Panc1 (cell line): ENCODE results near the gene MRPS5.

Source experiments
- TF ChIP-seq, protein P1 (sequence below): fragments of 450-650 bp; IDR thresholded peaks from 2 replicates; pipeline ENCODE4 v1.5.1; 2017; ENCODE audit warnings: mild to moderate bottlenecking
- TF ChIP-seq, protein P2 (sequence below), 2 experiments: IDR thresholded peaks; 2 replicates each; pipeline ENCODE4 v1.6.1; 2011 to 2012; ENCODE audit warnings: low read depth in 2 of 2, control low read depth in 1 of 2, low read length in 1 of 2, mild to moderate bottlenecking in 1 of 2, moderate library complexity in 1 of 2; ENCODE audit not compliant: insufficient read depth in 1 of 2

DNA sequence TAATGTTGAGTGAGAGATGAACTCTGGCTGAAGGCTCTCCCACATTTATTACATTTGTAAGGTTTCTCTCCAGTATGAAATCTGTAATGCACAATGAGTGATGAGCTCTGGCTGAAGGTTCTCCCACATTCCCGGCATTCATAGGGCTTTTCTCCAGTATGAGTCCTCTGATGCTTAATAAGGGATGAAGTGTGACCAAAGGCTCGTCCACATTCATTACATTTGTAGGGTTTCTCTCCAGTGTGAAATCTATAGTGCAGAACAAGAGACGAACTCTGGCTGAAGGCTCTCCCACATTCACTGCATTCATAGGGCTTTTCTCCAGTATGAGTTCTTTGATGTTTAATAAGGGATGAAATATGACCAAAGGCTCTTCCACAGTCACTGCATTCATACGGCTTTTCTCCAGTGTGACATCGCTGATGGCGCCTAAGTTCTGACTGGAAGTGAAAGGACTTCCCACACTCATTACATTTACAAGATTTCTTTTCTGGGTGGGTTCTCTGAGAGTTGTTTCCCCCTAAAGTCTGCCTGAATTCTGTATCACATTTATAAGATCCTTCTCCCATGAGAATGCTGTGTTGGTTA is 27.9 kb upstream of the MRPS5 start:
- TF ChIP-seq, protein P1, sequence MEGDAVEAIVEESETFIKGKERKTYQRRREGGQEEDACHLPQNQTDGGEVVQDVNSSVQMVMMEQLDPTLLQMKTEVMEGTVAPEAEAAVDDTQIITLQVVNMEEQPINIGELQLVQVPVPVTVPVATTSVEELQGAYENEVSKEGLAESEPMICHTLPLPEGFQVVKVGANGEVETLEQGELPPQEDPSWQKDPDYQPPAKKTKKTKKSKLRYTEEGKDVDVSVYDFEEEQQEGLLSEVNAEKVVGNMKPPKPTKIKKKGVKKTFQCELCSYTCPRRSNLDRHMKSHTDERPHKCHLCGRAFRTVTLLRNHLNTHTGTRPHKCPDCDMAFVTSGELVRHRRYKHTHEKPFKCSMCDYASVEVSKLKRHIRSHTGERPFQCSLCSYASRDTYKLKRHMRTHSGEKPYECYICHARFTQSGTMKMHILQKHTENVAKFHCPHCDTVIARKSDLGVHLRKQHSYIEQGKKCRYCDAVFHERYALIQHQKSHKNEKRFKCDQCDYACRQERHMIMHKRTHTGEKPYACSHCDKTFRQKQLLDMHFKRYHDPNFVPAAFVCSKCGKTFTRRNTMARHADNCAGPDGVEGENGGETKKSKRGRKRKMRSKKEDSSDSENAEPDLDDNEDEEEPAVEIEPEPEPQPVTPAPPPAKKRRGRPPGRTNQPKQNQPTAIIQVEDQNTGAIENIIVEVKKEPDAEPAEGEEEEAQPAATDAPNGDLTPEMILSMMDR: no peak
- TF ChIP-seq, protein P2, sequence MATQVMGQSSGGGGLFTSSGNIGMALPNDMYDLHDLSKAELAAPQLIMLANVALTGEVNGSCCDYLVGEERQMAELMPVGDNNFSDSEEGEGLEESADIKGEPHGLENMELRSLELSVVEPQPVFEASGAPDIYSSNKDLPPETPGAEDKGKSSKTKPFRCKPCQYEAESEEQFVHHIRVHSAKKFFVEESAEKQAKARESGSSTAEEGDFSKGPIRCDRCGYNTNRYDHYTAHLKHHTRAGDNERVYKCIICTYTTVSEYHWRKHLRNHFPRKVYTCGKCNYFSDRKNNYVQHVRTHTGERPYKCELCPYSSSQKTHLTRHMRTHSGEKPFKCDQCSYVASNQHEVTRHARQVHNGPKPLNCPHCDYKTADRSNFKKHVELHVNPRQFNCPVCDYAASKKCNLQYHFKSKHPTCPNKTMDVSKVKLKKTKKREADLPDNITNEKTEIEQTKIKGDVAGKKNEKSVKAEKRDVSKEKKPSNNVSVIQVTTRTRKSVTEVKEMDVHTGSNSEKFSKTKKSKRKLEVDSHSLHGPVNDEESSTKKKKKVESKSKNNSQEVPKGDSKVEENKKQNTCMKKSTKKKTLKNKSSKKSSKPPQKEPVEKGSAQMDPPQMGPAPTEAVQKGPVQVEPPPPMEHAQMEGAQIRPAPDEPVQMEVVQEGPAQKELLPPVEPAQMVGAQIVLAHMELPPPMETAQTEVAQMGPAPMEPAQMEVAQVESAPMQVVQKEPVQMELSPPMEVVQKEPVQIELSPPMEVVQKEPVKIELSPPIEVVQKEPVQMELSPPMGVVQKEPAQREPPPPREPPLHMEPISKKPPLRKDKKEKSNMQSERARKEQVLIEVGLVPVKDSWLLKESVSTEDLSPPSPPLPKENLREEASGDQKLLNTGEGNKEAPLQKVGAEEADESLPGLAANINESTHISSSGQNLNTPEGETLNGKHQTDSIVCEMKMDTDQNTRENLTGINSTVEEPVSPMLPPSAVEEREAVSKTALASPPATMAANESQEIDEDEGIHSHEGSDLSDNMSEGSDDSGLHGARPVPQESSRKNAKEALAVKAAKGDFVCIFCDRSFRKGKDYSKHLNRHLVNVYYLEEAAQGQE (IDR thresholded peaks at IDR 0.05; ENCODE audit: insufficient read depth in 1 of 2, low read depth in 2 of 2, low read length in 1 of 2): no peak
